OCI-LY7 (cell line): ENCODE results near the gene PLIN5. TPM values are rescaled to one million over a fixed set of nuclear protein-coding genes. Genes with fewer than 3 reads are reported as not detected.

Source experiments
- BruUV-seq: library from RNA; stranded (reverse); fragments of 400-500 nt; replicated peaks from 2 replicates; lab custom pipeline; 2021; lab: Mats Ljungman, UMichigan
- CTCF ChIA-PET: fragments of 300-600 bp; sonication (Branson Sonifier 250); formaldehyde crosslinking; loops from one replicate; lab custom pipeline; 2022; ENCODE audit warnings: antibody characterized with exemption; ENCODE audit not compliant: unreplicated experiment; lab: Charles Lee
- POLR2A ChIA-PET: fragments of 300-600 bp; sonication (Branson Sonifier 250); formaldehyde crosslinking; loops from one replicate; lab custom pipeline; 2022; ENCODE audit warnings: antibody characterized with exemption; lab: Charles Lee
- DNase-seq: peaks from one replicate; pipeline ENCODE4 v3.0.0-alpha.2; 2015; ENCODE audit warnings: low spot score
- H2AFZ ChIP-seq: fragments of 200-600 bp; sonication (generic), shearing (Covaris generic); 2 replicates; pipeline ENCODE4 v1.6.1; 2014; ENCODE audit warnings: mild to moderate bottlenecking, antibody characterized with exemption, low read length, moderate library complexity
- H3K27ac ChIP-seq: fragments of 200-600 bp; sonication (generic); 2 replicates; pipeline ENCODE4 v1.5.1; 2014; ENCODE audit warnings: mixed run types, low read depth, mild to moderate bottlenecking, moderate library complexity, low read length, inconsistent platforms; ENCODE audit not compliant: poor library complexity, severe bottlenecking
- H3K36me3 ChIP-seq: fragments of 200-600 bp; sonication (generic); 2 replicates; pipeline ENCODE4 v1.6.1; 2014; ENCODE audit warnings: mild to moderate bottlenecking, antibody characterized with exemption, low read length, moderate library complexity, mixed read lengths; ENCODE audit not compliant: insufficient read depth
- H3K4me1 ChIP-seq: fragments of 200-600 bp; sonication (generic); 2 replicates; pipeline ENCODE4 v1.5.1; 2014; ENCODE audit warnings: mild to moderate bottlenecking, low read length; ENCODE audit not compliant: insufficient read depth, poor library complexity, severe bottlenecking
- H3K4me2 ChIP-seq: fragments of 200-600 bp; sonication (generic); 2 replicates; pipeline ENCODE4 v1.6.1; 2014; ENCODE audit warnings: mild to moderate bottlenecking, low read length
- H3K4me3 ChIP-seq: fragments of 200-600 bp; sonication (generic); 2 replicates; pipeline ENCODE4 v1.5.1; 2014; ENCODE audit warnings: mild to moderate bottlenecking, low read depth, low read length; ENCODE audit not compliant: poor library complexity, severe bottlenecking
- H3K79me2 ChIP-seq: fragments of 200-600 bp; sonication (generic); 2 replicates; pipeline ENCODE4 v1.6.1; 2016; ENCODE audit warnings: low read depth, mild to moderate bottlenecking, low read length, moderate library complexity, mixed read lengths; ENCODE audit not compliant: insufficient read depth
- H3K9me2 ChIP-seq: fragments of 200-600 bp; sonication (generic); 2 replicates; pipeline ENCODE4 v1.6.1; 2016; ENCODE audit warnings: mild to moderate bottlenecking, low read length, mixed read lengths; ENCODE audit not compliant: insufficient read depth
- H3K9me3 ChIP-seq: fragments of 200-600 bp; sonication (generic); 2 replicates; pipeline ENCODE4 v1.6.1; 2014; ENCODE audit warnings: mild to moderate bottlenecking, mixed run types, low read length, mixed read lengths
- H4K20me1 ChIP-seq: fragments of 200-600 bp; sonication (generic); 2 replicates; pipeline ENCODE4 v1.6.1; 2014; ENCODE audit warnings: mild to moderate bottlenecking, antibody characterized with exemption, low read length, moderate library complexity, mixed read lengths; ENCODE audit not compliant: insufficient read depth
- CTCF ChIP-seq: fragments of 200-600 bp; sonication (generic); conservative IDR thresholded peaks from 2 replicates; pipeline ENCODE4 v1.5.1; 2014; ENCODE audit warnings: mild to moderate bottlenecking, antibody characterized with exemption, low read length, moderate library complexity, mixed read lengths
- EZH2phosphoT487 ChIP-seq: fragments of 200-600 bp; sonication (generic); IDR thresholded peaks from 2 replicates; pipeline ENCODE4 v1.6.1; 2018; ENCODE audit warnings: low read depth, borderline replicate concordance, mild to moderate bottlenecking, mixed run types, antibody characterized with exemption, low read length, moderate library complexity, mixed read lengths
- intact Hi-C: fragments of 100-400 bp; cut with micrococcal nuclease; formaldehyde crosslinking; loops from one replicate; pipeline ENCODE4 v1.10.0; 2022; ENCODE audit not compliant: unreplicated experiment
- total RNA-seq, 2 experiments: library from RNA; depleted of rRNA in 1 of 2; stranded (reverse); fragments of >200 nt in 1 of 2; shearing (Covaris generic) in 1 of 2; gene quantifications; 2 replicates each; pipeline ENCODE4 v1.2.3, GENCODE V29; 2014 to 2022

The PLIN5 gene
- total RNA-seq, 2 experiments from 2014 or later, result 0.85 to 1.9 TPM

DNA sequence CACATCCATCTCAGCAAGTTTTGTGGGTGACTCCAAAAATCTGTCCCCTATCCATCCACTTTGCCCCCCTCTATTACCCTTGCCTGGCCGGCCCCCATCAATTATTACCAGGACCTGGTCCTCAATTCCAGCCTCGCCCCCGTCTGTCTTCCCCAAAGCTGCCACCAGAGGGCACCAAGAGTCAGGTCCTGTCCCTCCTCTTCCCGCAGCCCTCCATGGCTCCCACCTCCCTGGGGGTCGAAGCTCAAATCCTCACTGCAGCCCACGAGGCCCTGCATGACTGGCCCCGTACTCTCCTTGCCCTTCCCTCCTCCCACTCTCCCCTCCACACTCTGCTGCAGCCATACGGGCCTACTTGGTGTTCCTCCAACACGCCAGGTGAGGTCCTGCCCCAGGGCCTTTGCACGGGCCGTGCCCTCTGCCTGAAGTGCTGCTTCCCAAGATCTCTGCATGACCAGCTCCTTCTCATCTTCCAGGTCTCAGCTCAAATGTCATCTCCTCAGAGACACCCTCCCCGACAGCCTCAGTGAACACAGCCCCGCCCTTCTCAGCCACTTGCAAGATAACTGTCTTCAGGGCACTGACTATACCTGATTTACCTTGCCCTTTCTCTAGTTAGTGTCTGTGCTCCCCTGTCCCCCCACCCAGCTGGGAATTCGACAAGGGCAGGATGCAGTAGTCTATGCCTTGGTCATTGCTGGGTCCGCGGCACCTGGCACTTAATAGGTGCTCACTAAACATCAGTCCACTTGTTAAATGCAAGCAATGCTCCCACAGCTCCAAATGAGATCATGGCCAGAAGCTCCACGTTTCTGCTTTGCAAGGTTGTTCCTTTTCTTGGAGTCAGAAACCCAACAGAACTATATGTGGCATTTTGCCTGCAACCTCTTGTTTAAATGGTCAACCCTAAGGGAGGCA, 41.3 kb upstream of the PLIN5 start:
- ChIA-PET CTCF (no interaction called here), POLR2A (no interaction called here)
- Histone ChIP-seq H3K27ac (no peak overlapping the region), H3K4me1 (no peaks in the 10 kb centered on the region), H3K4me3 (no peak overlapping the region), H3K79me2 (no peaks in the 10 kb centered on the region), H2AFZ (no peak overlapping the region), H3K4me2 (no peak overlapping the region), H4K20me1 (no peaks in the 10 kb centered on the region), H3K9me3 (no peaks in the 10 kb centered on the region), H3K9me2 (no peaks in the 10 kb centered on the region), H3K36me3 (no peaks in the 10 kb centered on the region)
- intact Hi-C loops, result no loop called here
- no TSS peak for BruUV-seq
- DNase-seq, result peak; percentile 47
- TF ChIP-seq CTCF (peak; percentile 81), EZH2phosphoT487 (no peak)

DNA sequence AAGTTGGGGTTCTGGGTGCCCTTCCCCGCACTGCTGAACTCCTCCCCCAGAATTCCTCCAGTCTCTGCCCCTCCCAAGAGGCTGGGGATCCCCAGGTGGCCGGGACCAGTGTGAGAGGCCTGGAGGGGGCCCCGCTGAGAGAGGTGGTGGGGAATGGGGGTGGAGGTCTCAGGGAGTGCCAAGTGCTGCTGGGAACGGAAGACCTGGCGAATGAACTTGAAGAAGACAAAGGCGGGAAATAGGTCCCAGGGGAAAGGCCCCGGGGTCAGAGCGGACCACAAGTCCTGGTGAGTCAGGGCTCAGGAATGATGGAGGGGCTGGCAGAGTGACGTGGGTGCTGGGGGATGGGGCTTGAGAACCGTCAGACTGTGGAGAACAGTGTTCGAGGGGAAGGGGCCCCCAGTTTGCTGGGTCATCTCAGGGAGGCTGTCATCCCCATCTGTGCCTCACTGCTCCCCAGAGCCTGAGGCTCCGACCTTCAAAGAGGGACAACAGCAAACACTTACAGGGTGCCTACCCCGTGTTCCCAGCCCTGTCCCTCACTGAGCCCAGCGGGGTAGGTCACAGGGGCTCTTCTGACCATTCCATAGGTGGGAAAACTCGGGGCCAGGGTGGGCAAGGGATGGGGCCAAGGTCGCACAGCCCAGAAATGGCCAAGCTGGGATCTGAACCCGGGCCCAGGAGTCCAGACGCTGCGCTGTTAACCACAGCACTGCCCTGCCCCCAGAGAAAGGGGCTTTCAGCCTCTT, 40.4 kb upstream of the PLIN5 start:
- no peaks in the 10 kb centered on the region for H3K79me2 ChIP-seq
- ChIA-PET CTCF (no interaction called here), POLR2A (no interaction called here)
- BruUV-seq, result no TSS peak
- intact Hi-C loops, result no loop called here
- no peaks in the 10 kb centered on the region for H3K36me3 ChIP-seq
- no peaks in the 10 kb centered on the region for H4K20me1 ChIP-seq
- H3K9me3 ChIP-seq, result no peaks in the 10 kb centered on the region
- H3K9me2 ChIP-seq, result no peaks in the 10 kb centered on the region
- H3K4me3 ChIP-seq, result no peak overlapping the region
- no peak overlapping the region for H3K4me2 ChIP-seq
- no peaks in the 10 kb centered on the region for H3K4me1 ChIP-seq
- H2AFZ ChIP-seq, result no peak overlapping the region
- no peak overlapping the region for H3K27ac ChIP-seq
- TF ChIP-seq CTCF (no peak), EZH2phosphoT487 (no peak)
- no peak for DNase-seq
